Stromal cell of bone marrow (primary cell): ENCODE results near the gene GRPR.

Experiments
- DNase-seq: peaks from one replicate; pipeline ENCODE4 v3.0.0-alpha.2; 2012; ENCODE audit warnings: low read depth

Gene GRPR

DNA sequence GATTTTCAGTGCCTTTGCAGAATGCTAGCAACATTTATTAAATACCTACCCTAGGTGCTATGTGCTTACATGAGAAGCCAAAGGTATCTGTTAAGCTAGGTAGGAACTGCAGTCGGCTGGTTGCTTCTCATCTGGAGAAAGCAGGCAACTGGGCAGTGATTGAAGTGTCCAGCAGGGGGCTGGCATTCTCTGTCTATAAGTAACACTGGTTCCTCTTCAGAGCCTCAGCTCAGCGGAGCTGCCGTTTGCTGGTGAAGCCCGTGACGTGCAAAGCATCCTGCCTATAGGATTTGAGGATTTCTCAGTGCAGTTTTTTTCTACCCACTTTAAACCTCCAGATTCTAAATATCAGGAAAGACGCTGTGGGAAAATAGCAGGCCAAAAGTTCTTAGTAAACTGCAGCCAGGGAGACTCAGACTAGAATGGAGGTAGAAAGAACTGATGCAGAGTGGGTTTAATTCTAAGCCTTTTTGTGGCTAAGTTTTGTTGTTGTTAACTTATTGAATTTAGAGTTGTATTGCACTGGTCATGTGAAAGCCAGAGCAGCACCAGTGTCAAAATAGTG, at the start of gene GRPR:
GRPR (plus strand) TSS at position 344 of the 565 bp plus-strand sequence. CDS start 389 bp downstream, outside the sequence.
- peak; percentile 67 for DNase-seq

- DNase-seq, result no peak
These were observed 48.3 kb upstream of the GRPR start for GRCh38 chrX:16075087-16075486.

DNA sequence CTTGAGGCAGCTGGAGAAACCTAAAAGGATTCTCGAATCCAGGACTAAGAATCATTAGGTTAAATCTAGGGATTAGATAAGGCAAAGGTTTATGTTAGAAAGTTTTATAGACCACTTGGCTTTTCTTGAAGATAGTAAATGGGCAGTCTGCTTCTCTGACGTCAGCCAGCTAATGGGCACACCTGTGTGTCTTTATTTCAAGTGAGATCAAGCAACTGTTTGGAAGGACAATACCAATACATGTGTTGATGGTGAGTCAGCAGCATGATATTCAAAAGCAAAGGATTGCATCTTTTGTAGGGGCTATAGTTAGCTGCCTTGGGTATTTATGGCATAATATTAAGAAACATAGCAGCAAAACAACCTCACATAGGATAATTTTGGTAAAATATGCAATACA, 46.5 kb upstream of the GRPR start:
- DNase-seq, result no peak

GRCh38 chrX:16077811-16078210, 45.6 kb upstream of the GRPR start:
- DNase-seq, result no peak

DNA sequence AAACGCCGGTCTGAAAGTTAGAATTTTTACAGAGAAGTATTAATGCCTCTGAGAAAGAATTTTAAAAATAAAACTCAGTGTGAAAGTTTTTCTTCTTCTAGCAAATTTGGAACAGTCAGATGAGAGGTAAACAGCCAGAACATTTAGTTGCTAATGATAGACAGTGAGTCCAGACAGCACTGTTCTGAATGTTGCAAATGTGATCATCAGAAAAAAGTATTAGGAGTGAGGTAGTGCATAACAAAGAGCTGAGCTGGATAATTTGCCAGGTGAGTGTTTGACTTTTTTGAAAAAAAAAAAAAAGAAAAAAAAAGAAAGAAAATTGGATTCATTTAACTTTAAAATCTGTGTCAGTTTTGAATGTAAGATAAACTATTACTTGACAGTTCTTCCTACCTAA, 42.0 kb upstream of the GRPR start:
- no peak for DNase-seq

DNA sequence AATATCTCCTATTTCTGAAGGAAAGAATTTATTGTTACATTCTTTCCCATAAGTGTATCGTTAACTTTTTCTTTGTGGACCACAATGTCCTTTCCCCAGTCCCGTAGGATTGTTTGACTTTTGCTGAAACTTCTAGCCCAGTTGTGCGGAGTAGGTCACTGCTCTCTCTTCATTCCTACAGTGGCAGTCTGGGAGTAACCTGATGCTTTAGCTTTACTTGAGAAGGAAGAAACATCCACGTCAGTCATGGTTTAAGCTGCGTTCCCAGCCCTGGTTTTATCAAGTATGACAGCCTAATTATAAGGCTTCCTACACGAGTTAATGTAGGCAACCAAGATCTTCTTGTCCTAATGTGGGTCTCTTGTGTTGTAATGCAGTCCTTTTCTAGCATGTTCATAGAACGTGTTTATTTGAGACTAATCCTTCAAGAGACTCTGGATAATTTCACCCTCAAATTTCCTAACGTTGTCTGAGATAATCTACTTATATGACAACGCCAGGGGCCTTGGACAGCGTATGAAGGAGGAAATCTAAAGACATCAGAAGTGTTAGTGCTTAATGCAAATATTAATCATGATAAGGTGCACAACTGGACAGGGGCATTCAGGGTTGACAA, 40.8 kb upstream of the GRPR start:
- DNase-seq, result no peak

GRCh38 chrX:16087076-16087475, 36.3 kb upstream of the GRPR start:
- no peak for DNase-seq

DNA sequence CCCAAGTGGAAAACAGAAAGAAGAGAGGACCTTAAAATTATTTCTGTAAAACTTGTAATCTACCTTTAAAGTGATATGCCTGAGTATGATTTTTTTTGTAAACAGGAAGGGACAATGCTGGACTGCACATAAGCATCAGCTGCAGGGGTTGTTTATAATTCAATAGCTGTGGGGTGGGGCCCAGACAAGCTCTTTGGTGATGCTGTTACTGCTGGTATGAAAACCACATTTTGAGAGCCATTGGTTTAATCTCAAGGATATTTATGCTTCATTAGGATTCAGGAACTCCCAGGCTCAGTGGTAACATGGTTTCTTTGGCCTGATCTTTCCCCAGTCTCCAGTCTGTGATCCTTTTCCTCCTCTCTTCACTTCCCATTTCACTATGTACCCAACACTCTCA, 34.3 kb upstream of the GRPR start:
- no peak for DNase-seq

GRCh38 chrX:16096141-16096540, 27.2 kb upstream of the GRPR start:
- DNase-seq, result no peak

GRCh38 chrX:16100673-16101072, 22.7 kb upstream of the GRPR start:
- DNase-seq, result no peak

- DNase-seq, result no peak
These were observed 21.8 kb upstream of the GRPR start for GRCh38 chrX:16101581-16101980.

GRCh38 chrX:16103625-16104024, 19.7 kb upstream of the GRPR start:
- DNase-seq, result no peak

DNA sequence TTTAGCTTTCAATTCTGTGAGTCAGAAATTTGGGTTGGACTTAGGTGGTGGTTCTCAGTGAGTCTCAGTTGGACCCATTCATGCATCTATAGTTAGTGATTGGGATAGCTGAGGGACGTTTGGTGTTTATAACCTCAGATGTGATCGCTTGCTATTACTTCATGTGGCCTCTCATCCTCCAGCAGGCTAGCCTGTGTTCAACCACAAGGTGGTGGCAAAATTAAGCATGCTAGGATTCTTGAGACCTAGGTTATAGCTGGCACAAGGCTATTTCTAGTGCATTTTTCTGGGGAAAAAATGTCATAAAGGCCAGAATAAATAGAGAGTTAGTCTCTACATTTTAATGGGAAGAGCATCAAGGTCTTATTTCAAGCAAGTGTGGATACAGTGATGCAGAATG, 10.9 kb upstream of the GRPR start:
- DNase-seq, result no peak

- DNase-seq, result no peak
These were observed 9.3 kb upstream of the GRPR start for GRCh38 chrX:16113978-16114565.

- peak; percentile 72 for DNase-seq
These were observed 8.8 kb upstream of the GRPR start for GRCh38 chrX:16114611-16115010.

- no peak for DNase-seq
These were observed 3.8 kb upstream of the GRPR start for GRCh38 chrX:16119353-16120220.

DNA sequence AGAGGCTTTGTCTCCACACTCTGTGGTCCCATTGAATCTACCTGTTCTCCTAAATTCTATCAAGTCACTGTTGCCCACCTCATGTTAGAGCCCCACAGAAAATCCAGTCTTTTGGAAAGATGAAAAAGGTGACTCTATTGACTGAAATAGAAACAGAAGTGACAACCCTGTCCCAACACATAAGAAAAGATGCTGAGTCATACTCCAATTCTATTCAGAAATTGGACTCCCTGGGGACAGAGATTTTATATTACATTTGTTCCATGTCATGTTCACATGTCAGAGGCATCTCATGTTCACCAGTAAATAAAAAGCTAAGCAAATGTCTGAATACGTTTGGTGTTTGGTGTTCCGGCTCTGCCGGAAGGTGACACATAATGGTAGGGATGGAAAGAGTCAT, 2.9 kb upstream of the GRPR start:
- no peak for DNase-seq

DNA sequence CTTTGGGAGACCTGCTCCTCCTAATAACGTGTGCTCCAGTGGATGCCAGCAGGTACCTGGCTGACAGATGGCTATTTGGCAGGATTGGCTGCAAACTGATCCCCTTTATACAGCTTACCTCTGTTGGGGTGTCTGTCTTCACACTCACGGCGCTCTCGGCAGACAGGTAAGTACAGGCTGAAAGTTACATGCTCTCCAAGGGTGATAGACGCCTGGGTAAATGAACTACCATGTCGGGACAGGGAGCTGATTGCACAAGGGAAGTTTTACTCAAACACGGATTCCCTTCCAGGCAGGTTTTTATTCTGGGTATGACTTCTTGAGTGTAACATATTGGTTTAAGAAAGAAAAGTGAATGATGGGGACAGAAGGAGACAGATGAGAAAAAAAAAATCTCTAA, 836 bp downstream of the GRPR start:
- DNase-seq, result no peak

DNA sequence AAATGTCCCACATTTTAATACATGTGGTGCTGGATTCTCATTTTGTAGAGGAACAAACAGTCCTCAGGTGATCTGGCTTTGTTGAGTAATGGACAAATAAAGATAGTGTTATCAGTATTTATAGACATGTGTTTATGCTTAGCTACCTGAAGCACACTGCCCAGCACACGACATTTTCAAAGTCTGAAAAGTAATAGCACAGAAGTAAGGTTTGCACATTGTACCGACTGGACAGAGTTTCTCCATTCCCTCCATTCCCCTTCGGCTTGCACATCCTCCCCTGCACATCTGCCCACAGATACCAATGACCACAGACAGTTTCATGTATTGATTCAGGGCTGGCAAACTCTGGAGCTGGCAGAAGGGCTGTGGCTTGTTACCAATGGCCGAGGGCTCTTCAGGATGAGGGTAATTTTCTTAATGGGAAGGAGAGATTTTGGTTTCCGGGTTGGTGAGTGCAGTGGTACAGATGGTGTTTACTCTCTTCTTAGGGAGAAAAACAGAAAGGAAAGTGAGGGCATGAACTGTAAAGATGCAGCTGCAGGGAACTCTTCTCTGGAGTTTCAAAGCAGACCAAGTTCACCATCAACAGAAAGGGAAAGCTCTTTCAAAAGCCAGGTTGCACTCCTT, 2.3 kb downstream of the GRPR start:
- DNase-seq, result no peak

DNA sequence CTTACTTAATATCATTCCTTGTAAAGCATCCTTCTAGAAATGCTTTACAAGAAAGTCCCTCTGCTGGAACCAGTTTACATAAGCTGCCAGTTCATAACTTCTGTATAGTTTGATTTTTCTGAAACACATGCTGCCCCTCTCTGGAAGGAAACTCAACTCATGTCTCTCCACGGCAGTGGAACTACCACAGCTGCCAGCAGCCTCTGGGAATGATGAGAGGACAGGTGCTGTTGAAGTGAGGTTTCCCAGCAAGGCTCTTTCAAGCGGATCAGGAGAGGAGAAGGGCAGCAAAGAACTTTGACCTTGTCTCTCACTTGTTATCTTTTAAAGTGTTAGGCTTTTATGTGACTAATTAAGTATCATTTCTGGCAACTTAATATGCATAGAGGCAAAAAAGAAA, 7.3 kb downstream of the GRPR start:
- DNase-seq, result no peak

GRCh38 chrX:16134936-16135335, 11.6 kb downstream of the GRPR start:
- no peak for DNase-seq

DNA sequence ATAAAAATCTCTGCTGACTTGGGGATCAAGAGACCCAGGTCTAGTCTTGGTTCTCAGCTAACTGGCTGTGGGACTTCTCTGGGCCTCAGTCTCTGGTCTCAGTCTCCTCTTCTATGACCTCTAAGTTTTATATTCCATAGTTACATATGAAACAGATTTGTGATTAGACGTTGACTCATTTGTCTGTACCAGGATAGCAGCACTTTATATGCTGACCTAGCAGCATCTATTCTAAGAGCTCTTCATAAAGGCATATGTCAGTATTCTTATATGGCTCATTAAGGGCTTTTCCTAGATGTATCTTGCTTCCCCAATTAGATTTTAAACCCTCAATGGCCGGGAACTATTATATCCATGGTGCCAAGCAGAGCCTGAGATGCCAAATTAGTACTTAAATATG, 12.7 kb downstream of the GRPR start:
- no peak for DNase-seq
